DMS 273 (cell line): ENCODE measurements around the gene SLC38A3.
"Not testable (repeated sequence)": the region's sequence is repeated elsewhere in the genome, so short reads cannot be mapped to it uniquely, and the experiment has no call there.

Experiments used
- DNase-seq: peaks from one replicate; lab custom pipeline; 2025; ENCODE audit not compliant: unreplicated experiment; lab: John Stamatoyannopoulos, UW

SLC38A3 gene

GRCh38 chr3:50246517-50246954 lies 41.5 kb downstream of the SLC38A3 start:
- no peak for DNase-seq

GRCh38 chr3:50248387-50248786 lies 43.3 kb downstream of the SLC38A3 start:
- no peak for DNase-seq

- DNase-seq = no peak
Observed at GRCh38 chr3:50249457-50249856, 44.4 kb downstream of the SLC38A3 start.

GRCh38 chr3:50250514-50250913 lies 45.4 kb downstream of the SLC38A3 start:
- no peak for DNase-seq

GRCh38 chr3:50251220-50251619 lies 46.1 kb downstream of the SLC38A3 start:
- DNase-seq = no peak

- DNase-seq = no peak
Observed at GRCh38 chr3:50254577-50255250, 49.6 kb downstream of the SLC38A3 start.

GRCh38 chr3:50255251-50255615 lies 50.2 kb downstream of the SLC38A3 start:
- peak; percentile 27 for DNase-seq

- peak; percentile 25 for DNase-seq
Observed at GRCh38 chr3:50256978-50257890, 52.2 kb downstream of the SLC38A3 start.

GRCh38 chr3:50258029-50258680 lies 53.1 kb downstream of the SLC38A3 start:
- DNase-seq = no peak

GRCh38 chr3:50258979-50259378 lies 53.9 kb downstream of the SLC38A3 start:
- no peak for DNase-seq

GRCh38 chr3:50259432-50260026 lies 54.5 kb downstream of the SLC38A3 start:
- no peak for DNase-seq

- peak; percentile 91 for DNase-seq
Observed at GRCh38 chr3:50260027-50260941, 55.2 kb downstream of the SLC38A3 start.

GRCh38 chr3:50260942-50261441 lies 55.9 kb downstream of the SLC38A3 start:
- DNase-seq = no peak

- no peak for DNase-seq
Observed at GRCh38 chr3:50261505-50261904, 56.4 kb downstream of the SLC38A3 start.

- DNase-seq = not testable (repeated sequence)
Observed at GRCh38 chr3:50262200-50262599, 57.1 kb downstream of the SLC38A3 start.

- DNase-seq = no peak
Observed at GRCh38 chr3:50262778-50263177, 57.7 kb downstream of the SLC38A3 start.

GRCh38 chr3:50263478-50264382 lies 58.7 kb downstream of the SLC38A3 start:
- DNase-seq = no peak

- DNase-seq = peak; percentile 73
Observed at GRCh38 chr3:50264383-50264963, 59.4 kb downstream of the SLC38A3 start.
